Omental fat pad (tissue), 4 donors: Measurements from ENCODE around the gene RAB27A. TPM values are rescaled to one million over a fixed set of nuclear protein-coding genes. Genes with fewer than 3 reads are reported as not detected.
"Not testable (repeated sequence)": the region's sequence is repeated elsewhere in the genome, so short reads cannot be mapped to it uniquely, and the experiment has no call there.

Experiments used
- ATAC-seq: fragments of 150-250 bp; one replicate; pipeline ENCODE4 v1.9.1; 2016; ENCODE audit warnings: mild to moderate bottlenecking, moderate library complexity; ENCODE audit not compliant: low FRiP score
- DNase-seq: peaks from one replicate; pipeline ENCODE4 v3.0.0-alpha.2; 2019; ENCODE audit warnings: low spot score
- total RNA-seq, 4 donors: library from RNA; depleted of rRNA; stranded (reverse); fragments of >200 nt; gene quantifications; one replicate each; pipeline ENCODE4 v1.1.0, GENCODE V29; 2016
- TF ChIP-seq, protein P1 (sequence below), 3 donors: fragments of 450-650 bp; IDR thresholded peaks; one replicate each; pipeline ENCODE4 v1.5.1; 2016 to 2017; ENCODE audit warnings: antibody characterized with exemption in 3 of 3, mild to moderate bottlenecking in 3 of 3, moderate library complexity in 2 of 3

The RAB27A gene
- total RNA-seq, 4 donors from 2014 or later = 11.1 to 33.4 (median 19.8) TPM

DNA sequence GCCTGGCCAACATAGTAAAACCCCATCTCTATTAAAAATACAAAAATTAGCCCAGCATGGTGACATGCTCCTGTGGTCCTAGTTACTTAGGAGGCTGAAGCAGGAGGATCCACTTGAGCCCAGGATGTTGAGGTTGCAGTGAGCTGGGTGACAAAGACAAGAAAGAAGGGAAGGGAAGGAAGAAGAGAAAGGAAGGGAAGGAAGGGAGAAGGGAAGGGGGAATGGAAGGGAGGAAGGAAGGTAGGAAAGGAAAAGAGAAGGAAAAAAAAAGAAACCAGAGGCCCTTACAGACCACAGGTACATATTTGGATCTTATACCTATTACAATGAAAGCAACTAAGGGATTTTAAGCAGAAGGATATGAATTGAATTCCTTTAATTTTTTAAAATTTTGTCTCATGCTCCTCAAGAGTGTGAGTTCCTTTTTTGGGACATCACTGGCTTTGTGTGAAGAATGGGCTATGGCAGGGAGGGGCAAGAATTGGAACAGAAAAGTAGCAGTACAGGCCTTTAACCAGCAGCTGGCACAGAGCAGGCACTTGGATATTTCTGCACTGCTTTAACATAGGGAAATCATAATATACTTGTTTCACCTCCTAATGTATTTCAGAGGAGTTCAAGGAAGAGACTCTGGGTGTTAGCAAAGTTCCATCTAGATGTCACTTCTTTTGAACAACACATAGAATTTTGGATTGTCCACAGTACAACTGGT is 7.9 kb downstream of the RAB27A start:
- TF ChIP-seq, protein P1, sequence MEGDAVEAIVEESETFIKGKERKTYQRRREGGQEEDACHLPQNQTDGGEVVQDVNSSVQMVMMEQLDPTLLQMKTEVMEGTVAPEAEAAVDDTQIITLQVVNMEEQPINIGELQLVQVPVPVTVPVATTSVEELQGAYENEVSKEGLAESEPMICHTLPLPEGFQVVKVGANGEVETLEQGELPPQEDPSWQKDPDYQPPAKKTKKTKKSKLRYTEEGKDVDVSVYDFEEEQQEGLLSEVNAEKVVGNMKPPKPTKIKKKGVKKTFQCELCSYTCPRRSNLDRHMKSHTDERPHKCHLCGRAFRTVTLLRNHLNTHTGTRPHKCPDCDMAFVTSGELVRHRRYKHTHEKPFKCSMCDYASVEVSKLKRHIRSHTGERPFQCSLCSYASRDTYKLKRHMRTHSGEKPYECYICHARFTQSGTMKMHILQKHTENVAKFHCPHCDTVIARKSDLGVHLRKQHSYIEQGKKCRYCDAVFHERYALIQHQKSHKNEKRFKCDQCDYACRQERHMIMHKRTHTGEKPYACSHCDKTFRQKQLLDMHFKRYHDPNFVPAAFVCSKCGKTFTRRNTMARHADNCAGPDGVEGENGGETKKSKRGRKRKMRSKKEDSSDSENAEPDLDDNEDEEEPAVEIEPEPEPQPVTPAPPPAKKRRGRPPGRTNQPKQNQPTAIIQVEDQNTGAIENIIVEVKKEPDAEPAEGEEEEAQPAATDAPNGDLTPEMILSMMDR (IDR thresholded peaks at IDR 0.05) = no peak
- no peak for ATAC-seq
- no peak for DNase-seq

DNA sequence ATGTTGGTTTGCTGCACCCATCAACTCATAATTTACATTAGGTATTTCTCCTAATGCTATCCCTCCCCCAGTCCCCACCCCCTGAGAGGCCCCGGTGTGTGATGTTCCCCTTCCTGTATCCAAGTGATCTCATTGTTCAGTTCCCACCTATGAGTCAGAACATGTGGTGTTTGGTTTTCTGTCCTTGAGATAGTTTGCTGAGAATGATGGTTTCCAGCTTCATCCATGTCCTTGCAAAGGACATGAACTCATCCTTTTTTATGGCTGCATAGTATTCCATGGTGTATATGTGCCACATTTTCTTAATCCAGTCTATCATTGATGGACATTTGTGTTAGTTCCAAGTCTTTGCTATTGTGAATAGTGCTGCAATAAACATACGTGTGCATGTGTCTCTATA is 9.0 kb downstream of the RAB27A start:
- DNase-seq, ATAC-seq: not testable (repeated sequence)

DNA sequence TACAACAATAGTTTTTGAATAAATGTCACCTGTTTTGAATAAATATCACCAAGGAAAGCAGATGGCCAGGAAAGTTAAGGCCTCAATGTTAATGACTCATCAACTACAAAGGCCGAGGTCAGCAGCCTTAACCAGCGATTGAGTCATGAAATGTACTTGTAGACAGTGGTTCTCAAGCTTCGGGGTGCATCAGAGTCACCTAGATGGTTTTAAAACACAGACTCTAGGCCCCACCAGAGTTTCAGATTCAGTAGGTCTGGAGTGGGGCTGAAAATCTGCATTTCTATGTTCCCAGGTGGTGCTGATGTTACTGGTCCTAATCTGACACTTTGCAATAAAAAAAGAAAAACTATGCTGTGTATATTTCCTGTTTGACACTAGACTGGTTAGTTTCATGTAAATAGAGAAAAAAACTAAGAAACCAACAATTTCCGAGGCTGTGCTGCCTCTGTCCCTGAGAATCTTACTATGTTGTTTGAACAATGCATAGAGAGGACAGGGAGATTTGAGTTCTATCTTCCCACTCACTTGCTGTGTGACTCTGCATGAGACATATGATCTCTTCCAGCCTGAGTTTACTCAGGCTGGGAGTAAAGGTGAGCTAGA is 9.8 kb downstream of the RAB27A start:
- DNase-seq = no peak
- peak; percentile 70 for ATAC-seq
- TF ChIP-seq, protein P1 (IDR thresholded peaks at IDR 0.05) = no peak

DNA sequence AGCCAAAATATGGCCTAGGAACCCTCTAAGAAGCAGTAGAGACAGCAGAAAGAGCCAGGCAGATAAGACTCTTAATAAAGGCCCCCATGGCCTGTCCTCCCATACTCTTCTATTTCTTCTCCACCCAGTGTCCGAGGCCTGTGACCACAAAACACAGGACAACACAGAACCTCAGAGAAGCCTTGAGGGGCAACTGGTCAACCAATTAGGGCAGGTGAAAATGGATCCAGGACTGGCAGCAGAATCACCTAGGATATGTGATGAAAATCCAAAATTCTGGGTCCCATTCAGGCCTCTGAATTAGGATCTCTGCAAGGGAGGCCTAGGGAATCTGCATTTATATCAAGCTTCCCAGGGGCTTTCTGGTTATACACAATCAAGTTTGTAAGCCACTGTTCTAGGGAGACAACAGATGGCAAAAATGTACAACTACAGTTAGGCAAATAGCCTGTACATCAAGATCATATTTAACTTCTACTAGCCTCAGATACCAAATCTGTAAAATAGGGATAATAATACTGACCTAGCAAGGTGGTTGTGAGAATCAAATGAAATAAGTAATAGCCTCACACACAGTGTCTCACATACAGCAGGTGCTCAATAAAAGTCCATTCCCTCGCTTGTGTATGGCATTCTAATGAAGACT is 10.4 kb downstream of the RAB27A start:
- TF ChIP-seq, protein P1 (IDR thresholded peaks at IDR 0.05) = no peak
- DNase-seq = no peak
- no peak for ATAC-seq

DNA sequence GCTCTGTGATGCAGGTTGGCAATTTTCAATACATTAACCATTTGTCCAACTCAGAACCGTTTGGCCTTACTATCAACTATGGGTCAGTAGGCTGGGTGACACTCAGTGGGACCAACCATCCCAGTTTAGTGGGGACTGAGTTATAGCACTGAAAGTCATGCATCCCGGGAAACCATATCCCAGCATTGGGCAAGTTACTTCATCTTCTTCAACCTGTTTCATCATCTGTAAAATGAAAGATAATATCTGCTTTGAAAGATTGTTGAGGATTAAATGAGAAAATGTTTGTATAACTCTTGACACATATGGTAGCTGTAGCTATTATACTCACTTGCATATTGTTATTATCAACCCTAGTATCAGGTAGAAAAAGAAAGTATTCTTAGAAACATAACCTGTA is 11.9 kb downstream of the RAB27A start:
- ATAC-seq = no peak
- TF ChIP-seq, protein P1 (IDR thresholded peaks at IDR 0.05) = no peak

DNA sequence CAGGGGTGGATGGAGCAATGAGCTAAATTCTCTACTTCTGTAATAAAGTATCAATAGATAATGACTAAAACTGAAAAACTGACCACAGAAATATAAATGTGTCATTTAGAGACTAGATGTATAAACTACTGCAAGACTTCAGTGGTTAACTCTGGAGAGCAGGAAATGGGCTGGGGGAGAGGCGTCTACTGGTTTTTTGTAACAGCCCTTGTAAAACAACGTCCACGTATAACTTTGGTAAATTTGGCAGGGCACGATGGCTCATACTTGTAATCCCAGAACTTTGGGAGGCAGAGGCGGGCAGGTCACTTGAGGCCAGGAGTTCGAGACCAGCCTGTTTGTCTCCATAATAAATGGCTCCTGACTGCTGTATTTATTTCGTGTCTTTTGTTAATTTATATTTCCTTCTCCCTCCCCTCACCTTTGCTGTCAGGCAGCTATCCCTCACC is 12.5 kb downstream of the RAB27A start:
- no peak for ATAC-seq
- no peak for DNase-seq
- TF ChIP-seq, protein P1 (IDR thresholded peaks at IDR 0.05) = no peak

More for the DNA sequence above, 11.9 kb downstream of the RAB27A start:
- no peak for DNase-seq

DNA sequence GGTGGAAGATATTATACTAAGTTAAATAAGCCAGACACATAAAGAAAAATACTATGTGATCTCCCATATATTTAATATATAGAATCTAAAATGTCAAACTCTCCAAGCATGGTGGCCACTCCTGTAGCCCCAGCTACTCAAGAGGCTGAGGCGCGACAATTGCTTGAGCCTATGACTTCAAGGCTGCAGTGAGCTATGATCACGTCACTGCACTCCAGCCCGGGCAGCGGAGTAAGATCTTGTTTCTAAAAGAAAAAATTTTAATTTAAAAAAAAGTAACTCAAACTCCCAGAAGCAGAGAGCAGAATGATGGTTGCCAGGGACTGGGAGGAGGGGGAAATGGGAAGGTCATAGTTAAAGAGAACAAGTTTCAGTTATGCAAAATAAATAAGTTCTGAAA is 13.3 kb downstream of the RAB27A start:
- DNase-seq (no peak), ATAC-seq (no peak)
- TF ChIP-seq, protein P1 (IDR thresholded peaks at IDR 0.05) = no peak
